Esophagus muscularis mucosa (tissue), 4 donors: ENCODE measurements around the gene TERT. TPM values are rescaled to one million over a fixed set of nuclear protein-coding genes. Genes with fewer than 3 reads are reported as not detected.

Experiments
- DNase-seq: peaks from one replicate; pipeline ENCODE4 v3.0.0-alpha.2; 2017; ENCODE audit errors: extremely low spot score
- H3K27ac ChIP-seq, 4 donors: fragments of 200-600 bp; sonication (generic); replicated peaks in 1 of 4; 1 replicate in 3 of 4; 2 replicates in 1 of 4; pipeline ENCODE4 v1.5.1; 2016 to 2019; ENCODE audit warnings: mild to moderate bottlenecking in 1 of 4
- H3K27me3 ChIP-seq, 4 donors: fragments of 200-600 bp; sonication (generic); one replicate each; pipeline versions ENCODE4 v1.5.1 to v1.6.0; 2016 to 2019
- H3K36me3 ChIP-seq, 4 donors: fragments of 200-600 bp; sonication (generic); one replicate each; pipeline ENCODE4 v1.5.1; 2016 to 2019
- H3K4me1 ChIP-seq, 4 donors: fragments of 200-600 bp; sonication (generic); one replicate each; pipeline ENCODE4 v1.5.1; 2016 to 2019
- H3K4me3 ChIP-seq, 4 donors: fragments of 200-600 bp; sonication (generic); 1 replicate in 2 of 4; 2 replicates in 2 of 4; pipeline ENCODE4 v1.5.1; 2016 to 2019; ENCODE audit warnings: mild to moderate bottlenecking in 4 of 4, moderate library complexity in 1 of 4
- H3K9me3 ChIP-seq, 4 donors: fragments of 200-600 bp; sonication (generic); 1 replicate in 3 of 4; 2 replicates in 1 of 4; pipeline ENCODE4 v1.5.1; 2016 to 2019
- EP300 ChIP-seq: sonication (generic); formaldehyde crosslinking; IDR thresholded peaks from one replicate; pipeline ENCODE4 v1.6.1; 2017; ENCODE audit warnings: antibody characterized with exemption
- POLR2A ChIP-seq: fragments of 450-650 bp; IDR thresholded peaks from one replicate; pipeline ENCODE4 v1.6.1; 2017; ENCODE audit warnings: antibody characterized with exemption, moderate library complexity, mild to moderate bottlenecking, low read depth
- POLR2AphosphoS5 ChIP-seq, 2 donors: sonication (generic); formaldehyde crosslinking; IDR thresholded peaks; one replicate each; pipeline ENCODE4 v1.6.1; 2017; ENCODE audit warnings: antibody characterized with exemption in 2 of 2
- WGBS: methylation state at CpG from one replicate; pipeline ENCODE4 v1.1.5; 2018; 5-methylcytosine and 5-hydroxymethylcytosine counted together
- intact Hi-C: fragments of 100-400 bp; cut with DNase I; formaldehyde crosslinking; loops from one replicate; pipeline ENCODE4 v1.15.1; 2023
- total RNA-seq, 4 donors: library from RNA; depleted of rRNA; stranded (reverse); fragments of >200 nt; gene quantifications; one replicate each; pipeline versions ENCODE4 v1.1.0 to v1.2.1, GENCODE V29; 2016
- TF ChIP-seq, protein P1 (sequence below), 3 experiments: fragments of 200-600 bp in 2 of 3; fragments of 450-650 bp in 1 of 3; sonication (generic) in 2 of 3; IDR thresholded peaks; one replicate each; pipeline ENCODE4 v1.5.1; 2017 to 2019; ENCODE audit warnings: antibody characterized with exemption in 3 of 3, mild to moderate bottlenecking in 2 of 3, moderate library complexity in 1 of 3

The TERT gene
- total RNA-seq, 4 donors from 2014 or later, result not detected

DNA sequence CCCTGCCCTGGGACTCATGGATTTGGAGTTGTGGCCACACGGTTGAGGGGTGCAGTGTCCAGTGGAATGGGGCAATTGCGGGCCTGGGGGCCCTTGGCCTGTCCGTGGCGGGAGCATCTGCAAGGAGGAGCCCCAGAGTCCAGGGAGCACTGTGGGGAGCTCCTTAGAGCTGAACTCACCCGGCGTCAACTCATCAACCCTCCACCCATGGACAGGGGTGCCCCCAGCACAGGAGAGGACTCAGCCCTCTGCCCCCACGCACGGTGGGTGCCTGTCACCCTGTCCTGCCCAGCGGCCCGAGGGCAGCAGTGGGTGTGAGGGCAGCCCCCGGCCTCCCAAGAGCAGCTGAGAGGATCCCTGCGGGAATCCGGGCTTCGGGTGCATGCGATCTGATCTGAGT is 70.2 kb downstream of the TERT start:
- H3K36me3 ChIP-seq, result no peaks in the 10 kb centered on the region
- H3K27ac ChIP-seq, result no peak overlapping the region
- H3K4me1 ChIP-seq, result no peaks in the 10 kb centered on the region
- H3K4me3 ChIP-seq, result no peak overlapping the region
- intact Hi-C loops, result no loop called here
- no peak for TF ChIP-seq POLR2A
- no peak for TF ChIP-seq EP300
- TF ChIP-seq, protein P1, sequence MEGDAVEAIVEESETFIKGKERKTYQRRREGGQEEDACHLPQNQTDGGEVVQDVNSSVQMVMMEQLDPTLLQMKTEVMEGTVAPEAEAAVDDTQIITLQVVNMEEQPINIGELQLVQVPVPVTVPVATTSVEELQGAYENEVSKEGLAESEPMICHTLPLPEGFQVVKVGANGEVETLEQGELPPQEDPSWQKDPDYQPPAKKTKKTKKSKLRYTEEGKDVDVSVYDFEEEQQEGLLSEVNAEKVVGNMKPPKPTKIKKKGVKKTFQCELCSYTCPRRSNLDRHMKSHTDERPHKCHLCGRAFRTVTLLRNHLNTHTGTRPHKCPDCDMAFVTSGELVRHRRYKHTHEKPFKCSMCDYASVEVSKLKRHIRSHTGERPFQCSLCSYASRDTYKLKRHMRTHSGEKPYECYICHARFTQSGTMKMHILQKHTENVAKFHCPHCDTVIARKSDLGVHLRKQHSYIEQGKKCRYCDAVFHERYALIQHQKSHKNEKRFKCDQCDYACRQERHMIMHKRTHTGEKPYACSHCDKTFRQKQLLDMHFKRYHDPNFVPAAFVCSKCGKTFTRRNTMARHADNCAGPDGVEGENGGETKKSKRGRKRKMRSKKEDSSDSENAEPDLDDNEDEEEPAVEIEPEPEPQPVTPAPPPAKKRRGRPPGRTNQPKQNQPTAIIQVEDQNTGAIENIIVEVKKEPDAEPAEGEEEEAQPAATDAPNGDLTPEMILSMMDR (IDR thresholded peaks at IDR 0.05), result no peak
- no peak for TF ChIP-seq POLR2AphosphoS5 (IDR thresholded peaks at IDR 0.05)
- 84% methylated on average over 15 of the region's 15 CpGs for WGBS
- H3K27me3 ChIP-seq, result peaks cover 0 to 71% (median 0%) of the 10 kb centered on the region in 4 donors
- H3K9me3 ChIP-seq, result no peaks in the 10 kb centered on the region
- no peak for DNase-seq

DNA sequence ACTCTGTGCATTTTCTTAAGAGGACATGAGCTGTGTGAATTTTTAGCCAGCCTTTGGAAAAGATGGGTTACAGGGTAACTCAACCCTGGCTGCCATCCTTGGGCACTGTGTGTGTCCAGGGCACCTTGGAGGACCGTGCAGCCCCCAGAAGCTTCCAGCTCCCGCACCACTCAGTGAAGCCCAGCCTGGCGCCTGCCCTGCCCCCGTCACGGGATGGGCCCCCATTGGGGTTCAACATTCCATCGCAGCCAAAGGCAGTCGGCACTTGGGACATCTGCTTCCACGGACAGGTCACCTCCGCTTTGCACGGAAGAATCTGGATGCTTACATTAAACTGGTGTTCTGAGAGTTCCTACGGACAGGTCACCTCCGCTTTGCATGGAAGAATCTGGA is 71.6 kb downstream of the TERT start:
- Histone ChIP-seq H3K27ac (no peak overlapping the region), H3K9me3 (no peaks in the 10 kb centered on the region), H3K27me3 (peaks cover 0 to 71% (median 0%) of the 10 kb centered on the region in 4 donors), H3K4me1 (no peaks in the 10 kb centered on the region), H3K4me3 (no peak overlapping the region), H3K36me3 (no peaks in the 10 kb centered on the region)
- no peak for DNase-seq
- intact Hi-C loops, result no loop called here
- TF ChIP-seq POLR2AphosphoS5 (IDR thresholded peaks at IDR 0.05) (no peak), EP300 (no peak), POLR2A (no peak)
- TF ChIP-seq, protein P1 (IDR thresholded peaks at IDR 0.05), result no peak
- 65% methylated on average over 12 of the region's 12 CpGs for WGBS

DNA sequence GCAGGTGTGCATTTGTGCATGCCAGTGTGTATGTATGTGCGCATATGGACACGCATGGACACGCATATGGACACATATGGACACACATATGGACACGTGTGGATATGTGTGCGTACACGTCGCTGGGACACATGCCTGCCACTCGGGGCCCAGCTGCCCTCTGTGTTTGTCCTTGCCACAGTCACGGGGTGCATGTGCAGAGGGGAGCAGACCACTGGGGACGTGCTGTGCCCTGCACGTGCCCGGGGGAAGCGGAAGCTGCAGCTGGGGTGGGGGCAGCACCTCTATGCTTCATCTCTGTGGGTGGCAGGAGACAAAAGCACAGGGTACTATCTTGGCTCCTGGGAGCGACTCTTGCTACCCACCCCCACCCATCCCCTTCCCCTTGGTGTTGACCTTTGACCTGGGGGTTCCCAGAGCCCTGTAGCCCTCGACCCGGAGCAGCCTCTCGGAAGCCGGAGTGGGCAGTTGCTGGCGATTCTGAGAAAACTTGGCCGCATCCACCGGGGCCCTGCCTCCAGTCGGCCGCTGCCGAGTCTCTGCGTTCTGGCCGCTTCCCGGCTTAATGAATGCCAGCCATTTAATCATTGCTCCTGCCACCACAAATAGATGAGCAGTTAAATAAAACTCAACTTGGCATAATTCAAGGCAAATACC is 72.1 kb downstream of the TERT start:
- Histone ChIP-seq H3K9me3 (no peaks in the 10 kb centered on the region), H3K27me3 (peaks cover 0 to 71% (median 0%) of the 10 kb centered on the region in 4 donors), H3K36me3 (no peaks in the 10 kb centered on the region), H3K27ac (no peak overlapping the region), H3K4me3 (no peak overlapping the region), H3K4me1 (no peaks in the 10 kb centered on the region)
- WGBS, result 86% methylated on average over 14 of the region's 27 CpGs
- DNase-seq, result no peak
- intact Hi-C loops, result no loop called here
- no peak for TF ChIP-seq POLR2A
- TF ChIP-seq POLR2AphosphoS5 (IDR thresholded peaks at IDR 0.05), result no peak
- no peak for TF ChIP-seq EP300
- TF ChIP-seq, protein P1 (IDR thresholded peaks at IDR 0.05), result no peak

DNA sequence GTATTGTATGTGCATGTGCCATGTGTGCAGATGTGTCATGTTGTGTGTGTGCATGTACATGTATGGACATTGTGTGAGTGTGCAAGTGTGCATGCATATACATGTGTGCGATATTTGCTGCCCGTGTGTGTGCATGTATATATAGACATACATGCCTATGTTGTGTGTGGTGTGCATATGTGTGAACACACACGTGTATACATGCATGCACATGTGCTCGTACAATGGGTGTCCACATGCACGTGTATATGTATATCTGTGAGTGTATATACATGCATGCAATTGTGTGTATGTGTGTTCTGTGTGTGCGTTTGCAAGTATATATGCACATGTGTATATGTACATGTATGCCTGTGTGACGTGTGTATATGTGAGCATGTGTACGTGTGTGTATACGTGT is 72.7 kb downstream of the TERT start:
- WGBS, result 92% methylated on average over 9 of the region's 9 CpGs
- H3K27me3 ChIP-seq, result peaks cover 0 to 73% (median 0%) of the 10 kb centered on the region in 4 donors
- intact Hi-C loops, result no loop called here

More for the DNA sequence above, 72.7 kb downstream of the TERT start:
- DNase-seq, result no peak
- no peak for TF ChIP-seq POLR2AphosphoS5 (IDR thresholded peaks at IDR 0.05)
- TF ChIP-seq EP300, result no peak
- TF ChIP-seq, protein P1 (IDR thresholded peaks at IDR 0.05), result no peak
- no peak for TF ChIP-seq POLR2A
- Histone ChIP-seq H3K4me3 (no peak overlapping the region), H3K36me3 (no peaks in the 10 kb centered on the region), H3K9me3 (no peaks in the 10 kb centered on the region), H3K4me1 (no peaks in the 10 kb centered on the region), H3K27ac (no peak overlapping the region)
